H1 (cell line): ENCODE results near the gene AKAP7. TPM values are rescaled to one million over a fixed set of nuclear protein-coding genes. Genes with fewer than 3 reads are reported as not detected.

Experiments used
- CTCF ChIA-PET: fragments of 300-600 bp; sonication (Branson Sonifier 250); formaldehyde crosslinking; loops from one replicate; lab custom pipeline; 2021; ENCODE audit not compliant: partially characterized antibody; lab: Charles Lee
- POLR2A ChIA-PET: fragments of 300-600 bp; sonication (Branson Sonifier 250); formaldehyde crosslinking; loops from one replicate; lab custom pipeline; 2021; ENCODE audit warnings: inconsistent platforms; ENCODE audit not compliant: partially characterized antibody; lab: Charles Lee
- DNase-seq, 2 experiments: peaks; one replicate each; pipeline versions ENCODE4 v3.0.0 to v3.0.0-alpha.2; 2010 to 2022; ENCODE audit warnings: low spot score in 2 of 2, low read depth in 1 of 2, mixed read lengths in 1 of 2
- FAIRE-seq: peaks from 2 replicates; lab custom pipeline; 2011; peaks lifted over from hg19 to GRCh38; lab: Jason Lieb, UNC
- H2AFZ ChIP-seq: 2 replicates; pipeline ENCODE4 v1.8.1; 2012; ENCODE audit warnings: low read length, inconsistent platforms
- H2AK5ac ChIP-seq: 2 replicates; pipeline ENCODE4 v1.6.1; 2013; ENCODE audit warnings: low read depth, low read length
- H2BK120ac ChIP-seq: replicated peaks from 2 replicates; pipeline ENCODE3; 2013; ENCODE audit warnings: low read depth, low read length, inconsistent platforms
- H2BK12ac ChIP-seq: 2 replicates; pipeline ENCODE4 v1.6.1; 2013; ENCODE audit warnings: low read depth, low read length
- H2BK15ac ChIP-seq: 2 replicates; pipeline ENCODE4 v1.6.1; 2013; ENCODE audit warnings: low read length
- H2BK20ac ChIP-seq: 2 replicates; pipeline ENCODE4 v1.6.1; 2013; ENCODE audit warnings: low read length
- H2BK5ac ChIP-seq: 2 replicates; pipeline ENCODE4 v1.6.1; 2013; ENCODE audit warnings: low read depth, low read length
- H3K14ac ChIP-seq: 2 replicates; pipeline ENCODE4 v1.6.1; 2013; ENCODE audit warnings: inconsistent platforms; ENCODE audit not compliant: insufficient read length
- H3K18ac ChIP-seq: 2 replicates; pipeline ENCODE4 v1.6.1; 2013; ENCODE audit warnings: low read length; ENCODE audit errors: extremely low read depth
- H3K23ac ChIP-seq: 2 replicates; pipeline ENCODE4 v1.6.1; 2013; ENCODE audit warnings: inconsistent platforms; ENCODE audit not compliant: insufficient read length
- H3K23me2 ChIP-seq: 2 replicates; pipeline ENCODE4 v1.6.1; 2013; ENCODE audit warnings: low read depth, low read length
- H3K27ac ChIP-seq: 2 replicates; pipeline ENCODE4 v1.6.1; 2011; ENCODE audit warnings: low read depth, low read length, inconsistent platforms
- H3K27me3 ChIP-seq, 4 experiments: replicated peaks in 1 of 4; 1 replicate in 1 of 4; 2 replicates in 3 of 4; pipeline versions ENCODE4 v1.6.1 to v1.8.1; 2011 to 2013; ENCODE audit warnings: low read length in 3 of 4, mild to moderate bottlenecking in 3 of 4, inconsistent platforms in 2 of 4, mixed read lengths in 2 of 4, moderate library complexity in 1 of 4; ENCODE audit not compliant: control insufficient read depth in 3 of 4, insufficient read depth in 3 of 4; ENCODE audit errors: extremely low read depth in 1 of 4
- H3K36me3 ChIP-seq, 4 experiments: 2 replicates each; pipeline versions ENCODE4 v1.6.1 to v1.8.1; 2011 to 2013; ENCODE audit warnings: mild to moderate bottlenecking in 4 of 4, low read length in 3 of 4, moderate library complexity in 2 of 4, control low read depth in 1 of 4, inconsistent platforms in 1 of 4; ENCODE audit not compliant: insufficient read depth in 4 of 4, control insufficient read depth in 2 of 4
- H3K4ac ChIP-seq: replicated peaks from 2 replicates; pipeline ENCODE3; 2013; ENCODE audit warnings: low read length, low read depth, mixed read lengths, inconsistent platforms; ENCODE audit not compliant: insufficient read length
- H3K4me1 ChIP-seq, 4 experiments: replicated peaks in 1 of 4; 1 replicate in 1 of 4; 2 replicates in 3 of 4; pipeline versions ENCODE4 v1.6.1 to v1.8.1; 2011 to 2013; ENCODE audit warnings: low read length in 3 of 4, inconsistent platforms in 2 of 4, mixed read lengths in 1 of 4; ENCODE audit not compliant: insufficient read depth in 4 of 4, control insufficient read depth in 3 of 4
- H3K4me2 ChIP-seq, 2 experiments: 2 replicates each; pipeline versions ENCODE4 v1.6.1 to v1.8.1; 2011 to 2013; ENCODE audit warnings: low read depth in 2 of 2, low read length in 2 of 2, control low read depth in 1 of 2, inconsistent platforms in 1 of 2, mild to moderate bottlenecking in 1 of 2; ENCODE audit not compliant: insufficient read depth in 1 of 2
- H3K4me3 ChIP-seq, 4 experiments: fragments of 200-600, 300-600 bp in 1 of 4; sonication (generic), shearing (Covaris generic), sonication (Bioruptor Twin) in 1 of 4; 2 replicates each; pipeline versions ENCODE4 v1.5.1 to v1.8.1; 2011 to 2016; ENCODE audit warnings: low read length in 4 of 4, low read depth in 3 of 4, control low read depth in 2 of 4, inconsistent platforms in 2 of 4, mild to moderate bottlenecking in 2 of 4, mixed read lengths in 1 of 4, moderate library complexity in 1 of 4; ENCODE audit not compliant: insufficient read depth in 2 of 4; ENCODE audit errors: extremely low read depth in 1 of 4
- H3K56ac ChIP-seq: replicated peaks from 2 replicates; pipeline ENCODE3; 2013; ENCODE audit warnings: low read depth, mild to moderate bottlenecking, mixed read lengths, low read length, inconsistent platforms; ENCODE audit not compliant: insufficient read length
- H3K79me1 ChIP-seq: 2 replicates; pipeline ENCODE4 v1.6.1; 2013; ENCODE audit warnings: low read depth, low read length, control low read depth
- H3K79me2 ChIP-seq, 2 experiments: 2 replicates each; pipeline versions ENCODE4 v1.6.1 to v1.8.1; 2012 to 2013; ENCODE audit warnings: low read length in 2 of 2, mild to moderate bottlenecking in 2 of 2, inconsistent platforms in 1 of 2; ENCODE audit not compliant: insufficient read depth in 2 of 2, control insufficient read depth in 1 of 2
- H3K9ac ChIP-seq, 4 experiments: replicated peaks in 1 of 4; 1 replicate in 1 of 4; 2 replicates in 3 of 4; pipeline versions ENCODE4 v1.6.1 to v1.8.1; 2011 to 2013; ENCODE audit warnings: low read depth in 3 of 4, low read length in 3 of 4, control low read depth in 2 of 4, mild to moderate bottlenecking in 2 of 4, moderate library complexity in 2 of 4, inconsistent platforms in 1 of 4; ENCODE audit errors: extremely low read depth in 1 of 4
- H3K9me3 ChIP-seq, 2 experiments: 2 replicates each; pipeline versions ENCODE4 v1.6.1 to v1.8.1; 2012 to 2013; ENCODE audit warnings: mild to moderate bottlenecking in 2 of 2, moderate library complexity in 2 of 2, control low read depth in 1 of 2, inconsistent platforms in 1 of 2, low read depth in 1 of 2, low read length in 1 of 2, mixed read lengths in 1 of 2; ENCODE audit not compliant: insufficient read depth in 2 of 2
- H4K20me1 ChIP-seq, 2 experiments: replicated peaks in 1 of 2; 2 replicates each; pipeline versions ENCODE3 to v1.8.1; 2011 to 2013; ENCODE audit warnings: inconsistent platforms in 2 of 2, low read length in 2 of 2, mild to moderate bottlenecking in 1 of 2; ENCODE audit not compliant: insufficient read depth in 2 of 2, control insufficient read depth in 1 of 2
- H4K5ac ChIP-seq: 2 replicates; pipeline ENCODE4 v1.6.1; 2013; ENCODE audit warnings: low read length, low read depth, mixed read lengths, inconsistent platforms; ENCODE audit not compliant: insufficient read length
- H4K8ac ChIP-seq: 2 replicates; pipeline ENCODE4 v1.8.0; 2013; ENCODE audit warnings: mild to moderate bottlenecking, moderate library complexity, low read length, inconsistent platforms; ENCODE audit not compliant: insufficient read depth; ENCODE audit errors: extremely low read depth
- H4K91ac ChIP-seq: replicated peaks from 2 replicates; pipeline ENCODE3; 2013; ENCODE audit warnings: low read length, mixed read lengths, inconsistent platforms; ENCODE audit not compliant: insufficient read length
- ASH2L ChIP-seq: fragments of 200-600, 300-600 bp; sonication (generic); IDR thresholded peaks from one replicate; pipeline ENCODE4 v1.7.1; 2017; ENCODE audit warnings: low read length
- BCL11A ChIP-seq, 2 experiments: IDR thresholded peaks; one replicate each; pipeline ENCODE4 v1.6.1; 2011; ENCODE audit warnings: low read depth in 2 of 2, low read length in 2 of 2, mild to moderate bottlenecking in 2 of 2
- CHD1 ChIP-seq: IDR thresholded peaks from 2 replicates; pipeline ENCODE4 v1.6.1; 2012; ENCODE audit warnings: low read depth, low read length, improper control_type of control experiment
- CREB1 ChIP-seq: IDR thresholded peaks from 2 replicates; pipeline ENCODE4 v1.6.1; 2012; ENCODE audit warnings: inconsistent platforms
- EP300 ChIP-seq, 2 experiments: IDR thresholded peaks; 1 replicate in 1 of 2; 2 replicates in 1 of 2; pipeline ENCODE4 v1.6.1; 2011 to 2012; ENCODE audit warnings: low read depth in 2 of 2, low read length in 2 of 2, mild to moderate bottlenecking in 2 of 2, borderline replicate concordance in 1 of 2, inconsistent platforms in 1 of 2, moderate library complexity in 1 of 2
- HDAC6 ChIP-seq: IDR thresholded peaks from one replicate; pipeline ENCODE4 v1.7.1; 2012; ENCODE audit warnings: low read depth, mild to moderate bottlenecking, inconsistent platforms, low read length, moderate library complexity
- KDM1A ChIP-seq: fragments of 200-600, 300-600 bp; sonication (generic); IDR thresholded peaks from 2 replicates; pipeline ENCODE4 v1.7.1; 2016; ENCODE audit warnings: mild to moderate bottlenecking, low read length, borderline replicate concordance
- POLR2A ChIP-seq, 2 experiments: IDR thresholded peaks; 1 replicate in 1 of 2; 2 replicates in 1 of 2; pipeline ENCODE4 v1.6.1; 2011; ENCODE audit warnings: low read depth in 2 of 2, low read length in 2 of 2, mild to moderate bottlenecking in 2 of 2; ENCODE audit errors: control extremely low read depth in 1 of 2
- SP1 ChIP-seq: IDR thresholded peaks from 2 replicates; pipeline ENCODE4 v1.6.1; 2011; ENCODE audit warnings: low read depth, low read length
- SP2 ChIP-seq: IDR thresholded peaks from 2 replicates; pipeline ENCODE4 v1.6.1; 2012; ENCODE audit warnings: mild to moderate bottlenecking, low read length, inconsistent platforms
- TBP ChIP-seq: IDR thresholded peaks from 2 replicates; pipeline ENCODE4 v1.6.1; 2011; ENCODE audit warnings: low read depth, low read length, improper control_type of control experiment
- TCF12 ChIP-seq: IDR thresholded peaks from 2 replicates; pipeline ENCODE4 v1.6.1; 2011; ENCODE audit warnings: low read depth, mild to moderate bottlenecking, low read length
- TEAD4 ChIP-seq: IDR thresholded peaks from 2 replicates; pipeline ENCODE4 v1.6.1; 2012; ENCODE audit warnings: low read depth, low read length, inconsistent platforms, mixed read lengths
- YY1 ChIP-seq: IDR thresholded peaks from 2 replicates; pipeline ENCODE4 v1.6.1; 2011; ENCODE audit warnings: low read depth, mild to moderate bottlenecking, low read length
- WGBS, 2 experiments: shearing (Covaris generic) in 1 of 2; methylation state at CpG; one replicate each; pipeline versions ENCODE4 v1.1.6 to v1.1.7; 2013 to 2015; ENCODE audit warnings: low lambda C conversion rate in 2 of 2, mixed read lengths in 2 of 2, inconsistent platforms in 1 of 2, low coverage in 1 of 2, missing lambda C conversion rate in 1 of 2; ENCODE audit not compliant: insufficient replicate concordance in 2 of 2, insufficient coverage in 1 of 2, insufficient read length in 1 of 2; ENCODE audit errors: extremely low coverage in 1 of 2, missing lambda C conversion rate in 1 of 2; 5-methylcytosine and 5-hydroxymethylcytosine counted together
- polyA plus RNA-seq, 7 experiments: library from polyadenylated mRNA; depleted of rRNA in 3 of 7; stranded (reverse) in 5 of 7; unstranded in 2 of 7; fragments of >200 nt in 5 of 7; fragments of 200-250 nt in 2 of 7; gene quantifications; 1 replicate in 5 of 7; 2 replicates in 1 of 7; 4 replicates in 1 of 7; pipeline versions ENCODE4 v1.2.1 to v1.2.3, GENCODE V29; 2011 to 2013; ENCODE audit warnings: missing spikeins in 2 of 7, mixed read lengths in 2 of 7
- total RNA-seq: library from RNA; stranded (reverse); fragmentation: NEBNext Ultra II Directional; extraction: Animal tissue kit (Norgen Biotek cat#: 25700); gene quantifications from 2 replicates; pipeline ENCODE4 v1.2.1, GENCODE V29; 2021
- TF ChIP-seq, protein P1 (sequence below): IDR thresholded peaks from 2 replicates; pipeline ENCODE4 v1.6.1; 2012; ENCODE audit warnings: low read length, inconsistent platforms

AKAP7 gene
- total and polyA plus RNA-seq, 2 of the 8 experiments (the other 6 are each of a cell fraction or from before 2014, with no cell fraction given), result 4.7 to 16.9 TPM

DNA sequence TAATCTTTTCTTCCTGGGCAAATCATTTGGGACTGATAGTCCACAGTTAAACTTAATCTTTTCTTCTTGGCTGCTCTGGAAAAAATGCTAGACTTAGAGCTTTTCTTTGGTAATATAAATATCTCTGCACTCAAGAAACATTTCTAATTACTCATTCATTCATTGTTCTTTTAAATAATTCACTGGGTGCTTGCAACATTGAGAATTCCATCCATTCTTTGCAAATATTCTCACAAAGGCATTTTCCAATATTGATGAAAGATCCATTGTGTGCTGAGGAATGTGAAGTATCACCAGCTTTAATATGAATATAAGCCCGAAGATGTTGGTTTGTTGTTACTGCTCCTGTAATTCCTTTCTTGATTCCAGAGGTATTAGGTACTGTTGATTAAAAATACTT, 38.4 kb downstream of the AKAP7 start:
- Histone ChIP-seq H2BK5ac (no peak overlapping the region), H3K56ac (no peak overlapping the region), H3K27ac (no peak overlapping the region), H2BK20ac (no peak overlapping the region), H4K91ac (no peak overlapping the region), H3K18ac (no peak overlapping the region), H4K8ac (no peak overlapping the region), H3K4ac (no peak overlapping the region), H3K79me1 (no peaks in the 10 kb centered on the region), H3K79me2 (no peaks in the 10 kb centered on the region), H3K36me3 (no peaks in the 10 kb centered on the region), H3K23ac (no peak overlapping the region), H3K27me3 (no peaks in the 10 kb centered on the region), H3K9ac (no peak overlapping the region), H3K9me3 (no peaks in the 10 kb centered on the region), H4K5ac (no peak overlapping the region), H2AK5ac (no peak overlapping the region), H3K4me3 (no peak overlapping the region), H2BK120ac (no peak overlapping the region), H3K14ac (no peak overlapping the region), H4K20me1 (no peaks in the 10 kb centered on the region), H2AFZ (no peak overlapping the region), H2BK12ac (no peak overlapping the region), H2BK15ac (no peak overlapping the region), H3K4me1 (no peaks in the 10 kb centered on the region), H3K23me2 (no peaks in the 10 kb centered on the region), H3K4me2 (no peak overlapping the region)
- 79% methylated on average over 1 of the region's 1 CpG; no CpG with 5 or more reads in 1 of the 2 experiments for WGBS, 2 experiments
- CTCF ChIA-PET, result interaction anchor here (1.0 to 1.7 kb wide), 3 partner anchors 9 to 346 kb away, joined by 4 to 7 read pairs (median 4); no protein-coding TSS in a partner anchor
- FAIRE-seq, result no peak
- TF ChIP-seq HDAC6 (no peak), CREB1 (no peak), TCF12 (no peak), POLR2A (IDR thresholded peaks at IDR 0.05; ENCODE audit: control extremely low read depth in 1 of 2, low read depth in 2 of 2, low read length in 2 of 2) (no peak), YY1 (no peak), SP2 (no peak), SP1 (no peak), TBP (no peak), TEAD4 (no peak), BCL11A (IDR thresholded peaks at IDR 0.05; ENCODE audit: low read depth in 2 of 2, low read length in 2 of 2) (no peak), ASH2L (no peak), EP300 (IDR thresholded peaks at IDR 0.05; ENCODE audit: borderline replicate concordance in 1 of 2, low read depth in 2 of 2, low read length in 2 of 2) (no peak), KDM1A (no peak), CHD1 (no peak)
- TF ChIP-seq, protein P1, sequence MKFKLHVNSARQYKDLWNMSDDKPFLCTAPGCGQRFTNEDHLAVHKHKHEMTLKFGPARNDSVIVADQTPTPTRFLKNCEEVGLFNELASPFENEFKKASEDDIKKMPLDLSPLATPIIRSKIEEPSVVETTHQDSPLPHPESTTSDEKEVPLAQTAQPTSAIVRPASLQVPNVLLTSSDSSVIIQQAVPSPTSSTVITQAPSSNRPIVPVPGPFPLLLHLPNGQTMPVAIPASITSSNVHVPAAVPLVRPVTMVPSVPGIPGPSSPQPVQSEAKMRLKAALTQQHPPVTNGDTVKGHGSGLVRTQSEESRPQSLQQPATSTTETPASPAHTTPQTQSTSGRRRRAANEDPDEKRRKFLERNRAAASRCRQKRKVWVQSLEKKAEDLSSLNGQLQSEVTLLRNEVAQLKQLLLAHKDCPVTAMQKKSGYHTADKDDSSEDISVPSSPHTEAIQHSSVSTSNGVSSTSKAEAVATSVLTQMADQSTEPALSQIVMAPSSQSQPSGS, result no peak
- no peak for DNase-seq
- POLR2A ChIA-PET, result no interaction called here
